ENCODE results near the gene TNC.

DNA sequence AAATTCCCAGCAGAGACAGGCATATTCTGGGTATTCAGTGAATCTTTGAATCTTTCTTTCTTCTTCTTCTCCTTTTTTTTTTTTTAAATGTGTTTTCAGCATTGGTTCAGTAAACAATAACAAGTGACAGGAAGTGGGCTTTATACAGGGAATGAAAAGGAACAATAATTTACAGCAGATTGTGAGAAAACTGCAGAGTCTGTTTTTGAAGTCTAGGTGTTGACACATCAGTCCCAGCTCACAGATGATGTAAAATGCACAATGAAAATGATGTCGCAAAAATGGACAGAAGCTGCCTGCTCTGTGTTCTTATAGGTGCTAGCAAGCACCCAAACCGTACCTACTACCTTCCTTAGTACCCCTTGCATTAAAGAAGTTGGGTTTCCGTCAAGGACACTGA lies 38.8 kb downstream of the TNC start:
- TF ChIP-seq POLR2A (IDR thresholded peaks at IDR 0.05) (no peak), CTCF (IDR thresholded peaks at IDR 0.05) (no peak)
